ENCODE results near the gene DDX39B.
A peak's percentile ranks its signal among the peaks of the same experiment; 100 is the strongest.
"Not testable (repeated sequence)": the region's sequence is repeated elsewhere in the genome, so short reads cannot be mapped to it uniquely, and the experiment has no call there.

Gene DDX39B

DNA sequence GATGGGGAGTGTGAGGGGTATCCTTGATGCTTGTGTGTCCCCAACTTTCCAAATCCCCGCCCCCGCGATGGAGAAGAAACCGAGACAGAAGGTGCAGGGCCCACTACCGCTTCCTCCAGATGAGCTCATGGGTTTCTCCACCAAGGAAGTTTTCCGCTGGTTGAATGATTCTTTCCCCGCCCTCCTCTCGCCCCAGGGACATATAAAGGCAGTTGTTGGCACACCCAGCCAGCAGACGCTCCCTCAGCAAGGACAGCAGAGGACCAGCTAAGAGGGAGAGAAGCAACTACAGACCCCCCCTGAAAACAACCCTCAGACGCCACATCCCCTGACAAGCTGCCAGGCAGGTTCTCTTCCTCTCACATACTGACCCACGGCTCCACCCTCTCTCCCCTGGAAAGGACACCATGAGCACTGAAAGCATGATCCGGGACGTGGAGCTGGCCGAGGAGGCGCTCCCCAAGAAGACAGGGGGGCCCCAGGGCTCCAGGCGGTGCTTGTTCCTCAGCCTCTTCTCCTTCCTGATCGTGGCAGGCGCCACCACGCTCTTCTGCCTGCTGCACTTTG, 33.6 kb upstream of the DDX39B start, which contains the start of gene TNF:
Gene TNF, plus strand, starts transcription at position 231 of the 567 bp plus-strand sequence. Its CDS starts 177 bp downstream, at position 408.
- no peak for DNase-seq

DNA sequence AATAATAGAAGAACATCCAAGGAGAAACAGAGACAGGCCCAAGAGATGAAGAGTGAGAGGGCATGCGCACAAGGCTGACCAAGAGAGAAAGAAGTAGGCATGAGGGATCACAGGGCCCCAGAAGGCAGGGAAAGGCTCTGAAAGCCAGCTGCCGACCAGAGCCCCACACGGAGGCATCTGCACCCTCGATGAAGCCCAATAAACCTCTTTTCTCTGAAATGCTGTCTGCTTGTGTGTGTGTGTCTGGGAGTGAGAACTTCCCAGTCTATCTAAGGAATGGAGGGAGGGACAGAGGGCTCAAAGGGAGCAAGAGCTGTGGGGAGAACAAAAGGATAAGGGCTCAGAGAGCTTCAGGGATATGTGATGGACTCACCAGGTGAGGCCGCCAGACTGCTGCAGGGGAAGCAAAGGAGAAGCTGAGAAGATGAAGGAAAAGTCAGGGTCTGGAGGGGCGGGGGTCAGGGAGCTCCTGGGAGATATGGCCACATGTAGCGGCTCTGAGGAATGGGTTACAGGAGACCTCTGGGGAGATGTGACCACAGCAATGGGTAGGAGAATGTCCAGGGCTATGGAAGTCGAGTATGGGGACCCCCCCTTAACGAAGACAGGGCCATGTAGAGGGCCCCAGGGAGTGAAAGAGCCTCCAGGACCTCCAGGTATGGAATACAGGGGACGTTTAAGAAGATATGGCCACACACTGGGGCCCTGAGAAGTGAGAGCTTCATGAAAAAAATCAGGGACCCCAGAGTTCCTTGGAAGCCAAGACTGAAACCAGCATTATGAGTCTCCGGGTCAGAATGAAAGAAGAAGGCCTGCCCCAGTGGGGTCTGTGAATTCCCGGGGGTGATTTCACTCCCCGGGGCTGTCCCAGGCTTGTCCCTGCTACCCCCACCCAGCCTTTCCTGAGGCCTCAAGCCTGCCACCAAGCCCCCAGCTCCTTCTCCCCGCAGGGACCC, 32.6 kb upstream of the DDX39B start:
- DNase-seq: no peak

DNA sequence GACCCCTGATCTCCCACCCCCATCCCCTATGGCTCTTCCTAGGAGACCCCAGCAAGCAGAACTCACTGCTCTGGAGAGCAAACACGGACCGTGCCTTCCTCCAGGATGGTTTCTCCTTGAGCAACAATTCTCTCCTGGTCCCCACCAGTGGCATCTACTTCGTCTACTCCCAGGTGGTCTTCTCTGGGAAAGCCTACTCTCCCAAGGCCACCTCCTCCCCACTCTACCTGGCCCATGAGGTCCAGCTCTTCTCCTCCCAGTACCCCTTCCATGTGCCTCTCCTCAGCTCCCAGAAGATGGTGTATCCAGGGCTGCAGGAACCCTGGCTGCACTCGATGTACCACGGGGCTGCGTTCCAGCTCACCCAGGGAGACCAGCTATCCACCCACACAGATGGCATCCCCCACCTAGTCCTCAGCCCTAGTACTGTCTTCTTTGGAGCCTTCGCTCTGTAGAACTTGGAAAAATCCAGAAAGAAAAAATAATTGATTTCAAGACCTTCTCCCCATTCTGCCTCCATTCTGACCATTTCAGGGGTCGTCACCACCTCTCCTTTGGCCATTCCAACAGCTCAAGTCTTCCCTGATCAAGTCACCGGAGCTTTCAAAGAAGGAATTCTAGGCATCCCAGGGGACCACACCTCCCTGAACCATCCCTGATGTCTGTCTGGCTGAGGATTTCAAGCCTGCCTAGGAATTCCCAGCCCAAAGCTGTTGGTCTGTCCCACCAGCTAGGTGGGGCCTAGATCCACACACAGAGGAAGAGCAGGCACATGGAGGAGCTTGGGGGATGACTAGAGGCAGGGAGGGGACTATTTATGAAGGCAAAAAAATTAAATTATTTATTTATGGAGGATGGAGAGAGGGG, 31.7 kb upstream of the DDX39B start:
- no peak for DNase-seq

DNA sequence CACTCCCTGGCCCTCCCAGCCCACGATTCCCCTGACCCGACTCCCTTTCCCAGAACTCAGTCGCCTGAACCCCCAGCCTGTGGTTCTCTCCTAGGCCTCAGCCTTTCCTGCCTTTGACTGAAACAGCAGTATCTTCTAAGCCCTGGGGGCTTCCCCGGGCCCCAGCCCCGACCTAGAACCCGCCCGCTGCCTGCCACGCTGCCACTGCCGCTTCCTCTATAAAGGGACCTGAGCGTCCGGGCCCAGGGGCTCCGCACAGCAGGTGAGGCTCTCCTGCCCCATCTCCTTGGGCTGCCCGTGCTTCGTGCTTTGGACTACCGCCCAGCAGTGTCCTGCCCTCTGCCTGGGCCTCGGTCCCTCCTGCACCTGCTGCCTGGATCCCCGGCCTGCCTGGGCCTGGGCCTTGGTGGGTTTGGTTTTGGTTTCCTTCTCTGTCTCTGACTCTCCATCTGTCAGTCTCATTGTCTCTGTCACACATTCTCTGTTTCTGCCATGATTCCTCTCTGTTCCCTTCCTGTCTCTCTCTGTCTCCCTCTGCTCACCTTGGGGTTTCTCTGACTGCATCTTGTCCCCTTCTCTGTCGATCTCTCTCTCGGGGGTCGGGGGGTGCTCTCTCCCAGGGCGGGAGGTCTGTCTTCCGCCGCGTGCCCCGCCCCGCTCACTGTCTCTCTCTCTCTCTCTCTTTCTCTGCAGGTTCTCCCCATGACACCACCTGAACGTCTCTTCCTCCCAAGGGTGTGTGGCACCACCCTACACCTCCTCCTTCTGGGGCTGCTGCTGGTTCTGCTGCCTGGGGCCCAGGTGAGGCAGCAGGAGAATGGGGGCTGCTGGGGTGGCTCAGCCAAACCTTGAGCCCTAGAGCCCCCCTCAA, 30.5 kb upstream of the DDX39B start, which contains the start of gene LTA:
Gene LTA, plus strand, starts transcription at position 249 of the 871 bp plus-strand sequence. Its CDS starts 454 bp downstream, at position 703.
- DNase-seq: no peak

DNA sequence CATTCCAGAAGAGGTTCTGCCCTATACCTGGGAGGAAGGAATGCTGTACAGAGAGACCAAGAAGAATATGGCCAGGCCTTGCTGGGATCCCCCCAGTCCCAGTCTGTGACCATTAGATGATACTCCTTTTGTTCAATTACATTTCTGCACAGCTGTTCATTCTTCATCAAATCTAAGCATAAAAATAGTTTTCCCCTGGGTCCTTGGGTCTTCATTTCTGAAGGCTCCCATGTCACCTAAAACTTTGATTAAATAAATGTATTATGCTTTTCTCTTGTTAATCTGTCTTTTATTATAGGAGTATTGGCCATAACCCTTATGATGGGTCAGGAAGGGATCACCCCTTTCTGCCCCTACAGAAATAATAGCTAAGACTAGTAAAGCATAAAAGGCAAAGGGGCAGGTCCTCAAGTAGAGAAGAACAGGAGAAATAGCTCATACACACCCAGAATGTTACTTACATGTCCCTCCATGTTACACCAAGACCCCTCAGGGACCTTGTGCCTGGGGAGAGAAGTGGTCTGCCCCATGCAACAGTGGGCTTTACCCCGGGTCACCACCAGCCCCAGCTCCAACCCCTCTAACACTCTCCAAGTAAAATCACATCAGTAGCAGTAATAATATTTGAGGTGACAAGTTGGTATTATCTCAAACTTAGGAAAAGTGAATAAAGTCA, 28.2 kb upstream of the DDX39B start:
- no peak for DNase-seq

DNA sequence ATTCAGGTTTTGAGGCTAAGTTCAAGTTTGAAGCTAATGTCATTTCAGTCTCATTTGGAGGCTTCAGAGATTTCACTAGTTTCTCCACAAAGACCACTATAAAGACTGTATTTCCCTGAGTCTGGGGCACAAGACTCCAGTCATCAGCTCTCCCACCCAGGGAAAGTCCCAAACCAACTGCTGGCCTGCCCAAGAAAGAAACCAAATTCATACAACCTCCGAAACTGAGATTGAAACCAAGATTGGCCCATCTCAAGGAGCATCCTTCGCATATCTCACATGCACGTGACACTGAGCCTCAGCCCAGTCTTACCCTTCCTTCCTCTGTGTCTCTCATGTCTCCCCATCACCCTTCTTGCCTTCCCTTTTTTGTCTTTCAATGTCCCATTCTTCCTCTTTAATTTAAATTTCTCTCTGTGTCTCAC, 26.7 kb upstream of the DDX39B start:
- DNase-seq: no peak

DNA sequence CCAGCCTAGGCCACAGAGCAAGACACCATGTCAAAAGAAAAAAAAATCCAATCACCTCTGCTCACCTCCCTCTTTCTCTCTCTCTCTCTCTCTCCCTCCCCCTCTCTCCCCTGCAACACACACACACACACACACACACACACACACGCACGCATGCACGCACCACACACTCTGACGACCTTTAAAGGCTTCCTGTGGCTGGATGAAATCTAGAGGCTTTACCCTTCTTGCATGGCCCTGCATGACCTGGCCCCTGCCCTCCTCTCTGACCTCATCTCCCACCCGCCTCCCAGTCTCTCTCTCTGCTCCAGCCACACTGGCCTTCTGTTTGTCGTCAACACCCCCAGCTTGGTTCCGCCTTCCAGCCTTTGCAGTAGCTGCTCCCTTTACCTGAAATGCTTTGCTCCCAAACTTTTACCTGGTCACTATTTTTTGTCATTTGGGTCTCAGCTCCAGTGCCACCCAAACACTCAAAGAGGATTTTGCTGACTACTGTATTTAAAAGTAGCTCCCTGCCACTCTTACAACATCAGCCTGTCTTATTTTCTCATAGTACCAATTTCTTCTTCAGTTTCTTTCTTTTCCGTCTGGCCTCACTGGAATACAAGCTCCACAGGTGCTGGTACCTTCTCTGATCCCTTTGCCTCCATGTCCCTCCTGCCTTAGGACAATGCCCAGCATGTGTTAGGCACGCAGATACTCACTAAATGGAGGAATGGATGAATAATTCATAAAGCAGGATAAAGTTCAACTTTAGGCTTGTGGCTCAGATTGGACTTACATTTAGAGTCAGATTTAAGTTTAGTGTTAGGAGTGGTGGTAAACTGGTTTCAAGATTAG, 25.9 kb upstream of the DDX39B start:
- DNase-seq: no peak

DNA sequence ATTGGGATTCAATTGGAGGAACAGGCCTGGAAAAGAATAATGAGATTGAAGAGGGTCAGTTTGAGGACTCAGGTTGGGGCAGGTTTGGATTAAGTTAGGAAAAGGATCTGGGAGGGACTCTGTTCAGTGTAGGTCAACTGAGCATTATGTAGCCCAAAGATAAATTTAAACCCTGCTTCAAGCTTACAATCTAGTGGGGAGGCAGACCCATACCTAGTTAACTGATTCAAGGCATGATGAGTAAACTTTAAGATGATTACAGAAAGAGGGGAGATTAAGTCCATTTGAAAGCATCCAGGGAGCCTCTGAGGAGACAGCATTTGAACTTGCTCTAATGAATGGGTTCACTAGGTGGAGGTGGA, 18.9 kb upstream of the DDX39B start:
- no peak for DNase-seq

DNA sequence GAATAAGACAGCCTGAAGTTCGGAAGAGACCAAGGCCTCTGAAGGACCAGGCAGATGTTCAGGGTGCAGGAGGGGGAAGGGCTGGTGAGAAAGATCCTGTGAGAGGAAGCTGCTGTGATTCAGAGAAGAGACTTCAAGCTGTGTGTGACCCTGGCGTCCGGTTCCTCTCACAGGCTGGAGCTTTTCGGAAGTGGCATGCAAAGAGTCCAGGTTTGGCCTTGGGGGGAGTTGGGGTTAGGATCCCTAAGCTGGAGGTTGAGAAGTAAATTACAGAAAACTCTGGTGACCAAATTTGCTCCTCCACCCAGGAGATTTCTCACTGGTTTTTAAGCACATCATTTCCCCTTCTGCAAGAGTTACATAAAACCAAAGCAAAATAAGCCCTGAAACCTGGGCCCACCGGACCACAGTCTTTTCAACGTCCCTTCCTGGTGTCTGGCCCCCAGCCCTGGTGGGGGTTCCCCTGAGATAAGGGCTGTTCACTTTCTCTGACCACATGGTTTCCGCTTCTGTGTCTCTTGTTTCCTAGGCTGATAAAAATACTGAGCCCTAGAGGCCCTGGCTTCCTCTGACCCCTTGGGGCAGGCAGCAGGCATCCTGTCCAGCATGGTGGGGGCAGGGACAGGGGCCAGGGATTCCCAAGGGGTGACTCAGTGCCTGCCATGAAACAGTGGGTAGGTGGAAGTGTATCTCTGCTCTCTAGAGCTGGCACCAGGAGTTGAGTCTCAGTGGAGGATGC, 18.3 kb upstream of the DDX39B start:
- DNase-seq: no peak

DNA sequence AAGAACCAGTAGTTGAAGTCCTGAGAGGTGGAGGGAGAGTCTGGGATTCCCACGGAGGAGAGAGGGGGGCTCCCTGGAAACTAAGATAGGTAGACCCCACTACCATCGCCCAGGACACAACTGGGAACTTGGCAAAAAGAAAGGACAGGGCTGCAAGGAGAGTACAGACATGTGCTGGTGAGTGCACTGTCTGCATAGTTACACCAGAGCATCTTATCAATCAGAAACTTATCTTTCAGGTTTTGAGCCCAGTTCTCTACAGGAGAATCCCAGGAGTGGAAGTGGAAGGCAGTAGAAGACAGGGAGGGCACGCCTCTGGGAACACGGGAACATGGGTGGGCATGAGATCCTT, 17.8 kb upstream of the DDX39B start:
- no peak for DNase-seq

DNA sequence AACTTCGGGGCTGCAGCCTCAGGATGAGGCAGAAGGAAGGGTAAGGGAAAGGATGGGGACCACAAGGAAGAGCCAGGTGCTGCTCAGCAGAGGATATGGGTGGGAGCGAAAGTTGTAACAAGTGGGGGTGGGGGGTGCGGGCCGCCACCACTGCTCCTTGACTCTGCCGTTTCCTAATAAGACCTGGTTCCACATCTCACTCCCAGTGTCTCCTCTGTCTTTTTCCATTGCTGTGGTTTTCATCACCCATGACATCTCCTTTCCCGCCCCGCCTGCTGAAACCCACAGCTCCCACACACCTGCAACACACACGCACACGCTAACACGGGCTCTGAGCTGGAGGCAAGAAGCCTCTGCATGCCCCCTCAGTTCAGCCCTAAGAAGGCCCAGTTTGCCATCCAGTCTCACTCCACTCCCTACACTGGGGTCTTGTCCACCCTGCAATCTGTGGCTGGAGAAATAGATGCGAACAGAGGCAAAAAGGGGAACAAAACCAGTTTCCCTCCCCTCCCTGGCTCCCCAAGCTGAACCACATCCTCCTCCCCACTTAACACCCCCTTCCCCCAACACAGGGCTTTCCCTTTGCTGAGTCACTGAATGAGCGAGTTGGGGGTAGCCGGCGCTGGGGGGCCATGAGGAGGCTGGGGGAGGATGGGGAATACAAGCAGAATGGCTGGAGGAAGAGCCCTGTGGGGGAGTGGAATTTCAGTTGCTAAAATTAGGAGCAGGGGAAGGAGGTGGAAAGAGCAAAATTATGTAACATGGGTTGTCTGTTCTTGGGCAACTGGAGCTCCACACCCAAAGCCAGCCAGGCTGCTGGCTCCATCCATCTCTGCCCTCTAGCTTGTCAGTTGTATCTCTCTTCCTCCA, 17.1 kb upstream of the DDX39B start:
- no peak for DNase-seq

DNA sequence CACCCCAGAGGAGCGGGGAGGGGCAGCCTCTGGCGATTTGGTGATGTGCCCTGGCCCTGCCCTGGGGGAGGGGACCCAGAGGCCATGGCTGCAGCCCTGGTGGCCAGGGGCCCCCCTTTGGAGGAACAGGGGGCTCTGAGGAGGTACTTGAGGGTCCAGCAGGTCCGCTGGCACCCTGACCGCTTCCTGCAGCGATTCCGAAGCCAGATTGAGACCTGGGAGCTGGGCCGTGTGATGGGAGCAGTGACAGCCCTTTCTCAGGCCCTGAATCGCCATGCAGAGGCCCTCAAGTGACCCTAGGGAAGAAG, 16.5 kb upstream of the DDX39B start:
- DNase-seq: no peak

DNA sequence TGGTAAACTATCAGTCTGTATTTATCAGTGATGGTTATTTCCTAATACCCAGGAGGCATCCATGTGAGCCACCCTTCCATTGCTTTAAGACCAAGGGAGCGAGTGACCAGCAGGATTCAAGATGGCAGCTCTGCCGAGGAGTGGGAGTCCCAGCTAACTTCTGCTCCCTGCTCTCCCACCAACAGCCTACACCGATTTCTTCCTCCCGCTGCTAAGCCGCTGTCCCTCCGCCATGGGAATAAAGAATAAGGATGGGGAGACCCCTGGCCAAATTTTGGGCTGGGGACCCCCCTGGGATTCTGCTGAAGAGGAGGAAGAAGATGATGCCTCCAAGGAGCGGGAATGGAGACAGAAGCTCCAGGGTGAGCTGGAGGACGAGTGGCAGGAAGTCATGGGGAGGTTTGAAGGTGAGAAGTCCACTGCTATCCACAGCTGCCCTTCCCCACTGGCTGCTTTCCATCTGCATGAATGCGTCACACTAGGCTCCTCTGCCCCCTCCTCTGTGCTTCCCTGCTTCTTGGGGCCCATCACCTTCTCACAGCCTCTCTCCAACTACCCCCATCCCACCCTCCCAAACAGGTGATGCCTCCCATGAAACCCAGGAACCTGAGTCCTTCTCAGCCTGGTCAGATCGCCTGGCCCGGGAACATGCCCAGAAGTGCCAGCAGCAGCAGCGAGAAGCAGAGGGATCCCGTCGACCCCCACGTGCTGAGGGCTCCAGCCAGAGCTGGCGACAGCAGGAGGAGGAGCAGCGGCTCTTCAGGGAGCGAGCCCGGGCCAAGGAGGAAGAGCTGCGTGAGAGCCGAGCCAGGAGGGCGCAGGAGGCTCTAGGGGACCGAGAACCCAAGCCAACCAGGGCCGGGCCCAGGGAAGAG, 15.9 kb upstream of the DDX39B start:
- no peak for DNase-seq

DNA sequence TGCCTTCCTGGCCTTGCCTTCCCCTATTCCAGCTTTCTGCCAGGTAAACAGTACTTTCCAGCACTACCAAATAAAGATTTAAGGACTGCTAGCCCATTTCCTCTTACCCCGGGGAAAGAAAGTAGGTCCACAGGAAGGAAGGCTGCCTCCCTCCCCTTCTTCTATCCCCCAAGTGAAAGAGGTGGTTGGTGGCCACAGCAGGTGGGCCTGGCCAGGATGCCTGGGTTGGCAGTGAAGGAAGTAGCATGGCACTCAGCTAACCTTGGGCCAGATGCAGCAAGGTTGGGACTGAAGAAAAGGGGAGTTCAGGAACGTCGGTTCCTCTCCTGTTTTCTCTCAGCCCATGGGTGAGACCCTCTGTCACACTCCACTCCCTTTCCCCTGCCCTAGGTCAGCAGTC, 14.5 kb upstream of the DDX39B start:
- no peak for DNase-seq

DNA sequence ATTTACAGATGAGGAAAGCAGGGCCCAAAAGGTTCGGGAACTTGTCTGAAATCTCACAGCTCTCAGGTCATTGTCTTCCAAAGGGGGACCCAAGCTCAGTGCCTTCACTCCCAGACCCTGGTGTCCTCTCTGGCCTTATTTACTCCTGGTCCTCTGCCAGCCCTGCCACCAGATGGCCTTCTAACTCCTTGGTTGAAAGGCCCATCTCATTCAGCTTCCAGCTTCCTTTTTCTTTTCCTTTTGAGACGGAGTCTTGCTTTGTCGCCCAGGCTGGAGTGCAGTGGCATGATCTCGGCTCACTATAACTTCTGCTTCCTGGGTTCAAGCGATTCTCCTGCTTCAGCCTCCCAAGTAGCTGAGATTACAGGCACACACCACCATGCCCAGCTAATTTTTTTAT, 9.6 kb upstream of the DDX39B start:
- not testable (repeated sequence) for DNase-seq

DNA sequence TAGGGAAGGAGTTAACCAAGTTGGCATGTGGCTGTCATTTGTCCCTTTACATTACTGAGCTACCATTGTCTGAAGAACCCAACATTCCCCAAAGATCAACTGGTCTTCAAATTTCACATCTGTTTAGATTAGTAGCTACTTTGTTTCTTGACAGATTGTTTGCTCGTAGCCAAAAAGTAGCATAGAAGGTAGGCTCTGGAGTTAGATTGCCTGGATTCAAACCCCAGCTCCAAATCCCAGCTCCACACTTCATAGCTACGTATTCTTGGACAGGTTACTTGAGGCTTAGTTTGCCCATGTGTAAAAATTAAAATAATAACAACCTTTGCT, 6.7 kb upstream of the DDX39B start:
- DNase-seq: no peak

DNA sequence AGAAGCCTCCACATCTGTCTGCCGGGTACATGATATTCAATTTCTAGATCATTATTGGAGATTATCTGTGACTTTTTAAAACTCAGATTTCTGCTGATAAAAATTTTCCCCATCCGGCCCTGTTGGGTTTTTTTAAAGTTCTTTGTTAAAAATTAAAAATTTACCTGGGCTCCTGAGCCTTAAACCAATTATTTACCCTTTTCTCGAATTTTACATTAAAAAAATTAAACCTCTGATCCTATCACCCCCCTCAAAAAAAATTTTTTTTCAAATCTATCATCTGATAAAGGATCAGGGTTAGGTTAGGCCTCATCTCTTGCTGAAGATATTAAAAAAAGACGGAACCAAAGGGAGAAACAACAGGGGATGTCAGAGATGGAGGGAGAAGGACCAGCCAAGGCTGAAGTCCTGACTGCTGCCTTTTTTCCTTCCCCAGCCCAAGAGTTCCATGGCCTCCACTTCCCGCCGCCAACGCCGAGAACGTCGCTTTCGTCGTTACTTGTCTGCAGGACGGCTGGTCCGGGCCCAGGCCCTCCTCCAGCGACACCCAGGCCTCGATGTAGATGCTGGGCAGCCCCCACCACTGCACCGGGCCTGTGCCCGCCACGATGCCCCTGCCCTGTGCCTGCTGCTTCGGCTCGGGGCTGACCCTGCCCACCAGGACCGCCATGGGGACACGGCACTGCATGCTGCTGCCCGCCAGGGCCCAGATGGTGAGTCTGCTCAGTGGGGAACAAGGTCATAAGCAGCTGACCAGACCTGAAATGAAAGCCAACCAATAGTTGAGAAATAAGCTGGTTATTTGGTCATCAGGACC, 6.1 kb upstream of the DDX39B start:
- DNase-seq: peak; percentile 20
